Spleen (tissue), 7 donors: ENCODE results near the gene TMEM54.

Experiments
- POLR2A ChIP-seq, 3 donors: fragments of 450-650 bp; IDR thresholded peaks; one replicate each; pipeline ENCODE4 v1.5.1; 2017; ENCODE audit warnings: antibody characterized with exemption in 3 of 3, mild to moderate bottlenecking in 1 of 3
- POLR2AphosphoS5 ChIP-seq, 3 donors: sonication (generic); formaldehyde crosslinking; IDR thresholded peaks; one replicate each; pipeline ENCODE4 v1.5.1; 2017; ENCODE audit warnings: antibody characterized with exemption in 3 of 3
- TF ChIP-seq, protein P1 (sequence below), 11 experiments: fragments of 200-600 bp in 7 of 11; fragments of 450-650 bp in 4 of 11; sonication (generic) in 4 of 11; IDR thresholded peaks in 8 of 11; conservative IDR thresholded peaks in 3 of 11; 1 replicate in 7 of 11; 2 replicates in 4 of 11; pipeline versions ENCODE4 v1.4.0 to v1.8.0; 2016 to 2021; ENCODE audit warnings: antibody characterized with exemption in 11 of 11, inconsistent platforms in 4 of 11, mild to moderate bottlenecking in 1 of 11
- donor health status: DM: no; HTN: no; CAD: no; lungs with moderate emphysema.
- donor health status: DM: no; HTN: no; CAD: no.
- donor health status: DM: no; HTN: no; CAD: no.

DNA sequence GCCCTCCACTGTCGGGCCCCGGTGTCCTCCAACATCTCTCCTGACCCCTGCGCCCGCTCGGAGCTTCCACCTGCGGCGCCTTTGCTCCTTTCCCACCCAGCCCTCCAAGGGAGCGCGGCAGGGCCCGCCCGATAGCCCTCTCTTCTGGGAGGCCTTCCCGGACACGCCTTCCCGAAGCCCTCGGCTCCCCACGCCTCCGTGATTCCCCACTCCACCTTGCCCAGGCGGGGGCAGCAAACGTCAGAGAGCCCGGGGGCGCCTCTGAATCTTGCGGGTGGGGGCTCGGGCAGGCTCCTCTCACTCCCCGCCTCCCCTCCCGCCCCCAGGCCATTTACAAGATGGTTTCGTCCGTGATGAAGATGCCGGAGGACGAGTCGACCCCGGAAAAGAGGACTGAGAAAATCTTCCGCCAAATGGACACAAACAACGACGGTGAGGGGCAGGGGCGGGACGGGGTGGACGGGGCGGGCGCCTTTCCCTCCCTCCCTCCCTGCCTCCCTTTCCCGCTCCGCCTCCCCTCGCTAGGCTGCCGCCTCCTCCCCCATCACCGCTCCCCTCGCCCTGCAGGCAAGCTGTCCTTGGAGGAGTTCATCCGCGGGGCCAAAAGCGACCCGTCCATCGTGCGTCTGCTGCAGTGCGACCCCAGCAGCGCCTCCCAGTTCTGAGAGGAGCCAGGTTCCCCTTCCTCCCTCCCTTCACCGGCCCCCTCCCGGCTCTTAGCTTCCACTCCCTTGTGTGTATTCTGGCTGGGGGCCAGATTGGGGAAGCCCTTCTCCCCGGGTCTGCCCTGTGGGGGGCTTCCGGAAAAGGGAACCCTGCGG is 7.8 kb downstream of the TMEM54 start:
- TF ChIP-seq POLR2A (IDR thresholded peaks at IDR 0.05) (no peak), POLR2AphosphoS5 (IDR thresholded peaks at IDR 0.05) (no peak)
- TF ChIP-seq, protein P1, sequence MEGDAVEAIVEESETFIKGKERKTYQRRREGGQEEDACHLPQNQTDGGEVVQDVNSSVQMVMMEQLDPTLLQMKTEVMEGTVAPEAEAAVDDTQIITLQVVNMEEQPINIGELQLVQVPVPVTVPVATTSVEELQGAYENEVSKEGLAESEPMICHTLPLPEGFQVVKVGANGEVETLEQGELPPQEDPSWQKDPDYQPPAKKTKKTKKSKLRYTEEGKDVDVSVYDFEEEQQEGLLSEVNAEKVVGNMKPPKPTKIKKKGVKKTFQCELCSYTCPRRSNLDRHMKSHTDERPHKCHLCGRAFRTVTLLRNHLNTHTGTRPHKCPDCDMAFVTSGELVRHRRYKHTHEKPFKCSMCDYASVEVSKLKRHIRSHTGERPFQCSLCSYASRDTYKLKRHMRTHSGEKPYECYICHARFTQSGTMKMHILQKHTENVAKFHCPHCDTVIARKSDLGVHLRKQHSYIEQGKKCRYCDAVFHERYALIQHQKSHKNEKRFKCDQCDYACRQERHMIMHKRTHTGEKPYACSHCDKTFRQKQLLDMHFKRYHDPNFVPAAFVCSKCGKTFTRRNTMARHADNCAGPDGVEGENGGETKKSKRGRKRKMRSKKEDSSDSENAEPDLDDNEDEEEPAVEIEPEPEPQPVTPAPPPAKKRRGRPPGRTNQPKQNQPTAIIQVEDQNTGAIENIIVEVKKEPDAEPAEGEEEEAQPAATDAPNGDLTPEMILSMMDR (IDR thresholded peaks at IDR 0.05 in 8 of 11, conservative IDR thresholded peaks at IDR 0.05 in 3 of 11): peak in 3 of 11 experiments; percentile 24 to 50 (median 28)
